ENCODE measurements around the gene MORN3. TPM values are rescaled to one million over a fixed set of nuclear protein-coding genes. Genes with fewer than 3 reads are reported as not detected.
"Not testable (repeated sequence)": the region's sequence is repeated elsewhere in the genome, so short reads cannot be mapped to it uniquely, and the experiment has no call there.

The MORN3 gene
- total and polyA plus RNA-seq, 7 donors: 0.90 to 1.2 TPM; not detected in 5

GRCh38 chr12:121705514-121705913 is 36.1 kb upstream of the MORN3 start:
- no peaks in the 10 kb centered on the region for H3K36me3 ChIP-seq
- H3K4me1 ChIP-seq: peaks cover 0 to 6% (median 3%) of the 10 kb centered on the region in 4 donors
- no peak overlapping the region for H3K4me3 ChIP-seq
- intact Hi-C loops (cut with DNase I): no loop called here
- no peaks in the 10 kb centered on the region for H3K9me3 ChIP-seq
- TF ChIP-seq CTCF (IDR thresholded peaks at IDR 0.05): no peak
- no peak for TF ChIP-seq POLR2A (IDR thresholded peaks at IDR 0.05)
- TF ChIP-seq POLR2AphosphoS5 (IDR thresholded peaks at IDR 0.05): no peak
- no peak for TF ChIP-seq EP300 (IDR thresholded peaks at IDR 0.05)
- no peak overlapping the region for H3K27ac ChIP-seq
- H3K27me3 ChIP-seq: no peaks in the 10 kb centered on the region
- no peak for DNase-seq

DNA sequence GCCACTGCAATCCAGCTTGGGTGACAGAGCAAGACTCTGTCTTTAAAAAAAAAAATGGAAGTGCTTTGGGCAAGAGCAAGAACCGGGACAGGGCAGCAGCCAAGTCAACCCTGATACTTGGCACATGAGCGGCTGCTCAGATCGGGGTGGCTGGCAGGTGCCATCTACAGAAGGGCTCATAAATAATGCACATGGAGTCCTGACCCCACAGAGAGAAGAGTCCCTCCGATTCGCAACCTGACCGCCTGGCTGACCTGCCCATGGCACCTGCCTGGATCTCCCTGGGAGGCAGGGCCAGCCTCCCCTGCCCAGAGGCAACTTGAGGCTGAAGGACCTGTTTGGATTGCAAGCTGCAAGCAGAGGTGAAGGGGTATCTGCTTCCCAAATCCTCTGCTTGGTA is 33.5 kb upstream of the MORN3 start:
- no peak overlapping the region for H3K27ac ChIP-seq
- WGBS, 2 donors: 93 to 94% methylated on average over 6 of the region's 6 CpGs
- H3K27me3 ChIP-seq: no peaks in the 10 kb centered on the region
- no peak for TF ChIP-seq POLR2AphosphoS5 (IDR thresholded peaks at IDR 0.05)
- DNase-seq: no peak
- no peaks in the 10 kb centered on the region for H3K36me3 ChIP-seq
- intact Hi-C loops (cut with DNase I): no loop called here
- no peaks in the 10 kb centered on the region for H3K9me3 ChIP-seq
- H3K4me3 ChIP-seq: no peak overlapping the region
- H3K4me1 ChIP-seq: peaks cover 0 to 6% (median 3%) of the 10 kb centered on the region in 4 donors

GRCh38 chr12:121701667-121702277 is 32.3 kb upstream of the MORN3 start:
- intact Hi-C loops (cut with DNase I): no loop called here
- peak overlapping the region in 1 of 4 donors; percentile 59 for H3K27ac ChIP-seq

GRCh38 chr12:121697861-121698260 is 28.4 kb upstream of the MORN3 start:
- not testable (repeated sequence) for H3K4me1 ChIP-seq, H3K36me3 ChIP-seq, H3K9me3 ChIP-seq, H3K27me3 ChIP-seq, H3K4me3 ChIP-seq, DNase-seq, H3K27ac ChIP-seq
- 94 to 96% methylated on average over 6 of the region's 6 CpGs for WGBS, 2 donors
- intact Hi-C loops (cut with DNase I): loop anchor here (1.0 to 5.0 kb wide), 3 partner anchors 75 to 114 kb away; no protein-coding TSS in a partner anchor

More at GRCh38 chr12:121701667-121702277, 32.3 kb upstream of the MORN3 start:
- Histone ChIP-seq H3K4me1 (peaks cover 0 to 6% (median 3%) of the 10 kb centered on the region in 4 donors), H3K4me3 (no peak overlapping the region), H3K27me3 (no peaks in the 10 kb centered on the region), H3K36me3 (no peaks in the 10 kb centered on the region), H3K9me3 (no peaks in the 10 kb centered on the region)
- no peak for DNase-seq
- WGBS, 2 donors: 92 to 94% methylated on average over 3 of the region's 3 CpGs
- no peak for TF ChIP-seq CTCF (IDR thresholded peaks at IDR 0.05)
- TF ChIP-seq POLR2A (IDR thresholded peaks at IDR 0.05): no peak
- no peak for TF ChIP-seq EP300 (IDR thresholded peaks at IDR 0.05)
- no peak for TF ChIP-seq POLR2AphosphoS5 (IDR thresholded peaks at IDR 0.05)

DNA sequence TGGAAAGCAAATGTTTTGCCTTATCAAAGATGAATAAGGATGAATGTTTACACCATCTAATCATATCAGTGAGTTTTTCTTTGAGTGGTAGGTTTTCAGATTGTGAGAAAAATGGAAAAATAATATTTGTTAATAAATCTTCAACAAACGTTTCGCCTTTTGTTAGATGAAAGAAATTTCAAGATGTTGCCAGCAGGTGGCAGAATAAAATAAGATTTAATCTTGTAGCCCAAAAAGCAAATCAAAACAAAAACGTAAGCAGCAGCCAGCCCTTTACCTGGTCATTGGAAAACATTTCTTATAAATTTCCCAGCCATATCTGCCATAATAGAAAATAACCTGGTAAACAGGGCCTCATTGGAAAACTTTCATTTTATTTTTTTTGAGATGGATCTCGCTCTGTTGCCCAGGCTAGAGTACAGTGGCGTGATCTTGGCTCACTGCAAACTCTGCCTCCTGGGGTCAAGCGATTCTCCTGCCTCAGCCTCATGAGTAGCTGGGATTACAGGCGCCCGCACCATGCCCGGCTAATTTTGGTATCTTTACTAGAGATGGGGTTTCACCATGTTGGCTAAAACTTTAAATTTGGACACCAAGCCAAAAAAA is 27.7 kb upstream of the MORN3 start:
- Histone ChIP-seq H3K27me3 (no peaks in the 10 kb centered on the region), H3K27ac (no peak overlapping the region), H3K4me1 (peaks cover 0 to 6% (median 3%) of the 10 kb centered on the region in 4 donors), H3K36me3 (no peaks in the 10 kb centered on the region), H3K4me3 (no peak overlapping the region), H3K9me3 (no peaks in the 10 kb centered on the region)
- peak; percentile 39 to 66 (median 60) for TF ChIP-seq CTCF (IDR thresholded peaks at IDR 0.05)
- TF ChIP-seq POLR2AphosphoS5 (IDR thresholded peaks at IDR 0.05): no peak
- no peak for DNase-seq
- intact Hi-C loops (cut with DNase I): loop anchor here (1.0 to 5.0 kb wide), 3 partner anchors 76 to 115 kb away; no protein-coding TSS in a partner anchor
- WGBS, 2 donors: 48 to 53% methylated on average over 9 of the region's 9 CpGs
